Panc1 (cell line): ENCODE results near the gene PHLPP1. TPM values are rescaled to one million over a fixed set of nuclear protein-coding genes. Genes with fewer than 3 reads are reported as not detected.

ENCODE experiments used
- ATAC-seq: fragments of 200-7000 bp; cut with Tn5 transposase; 2 replicates; pipeline ENCODE4 v1.9.1; 2020; ENCODE audit warnings: mild to moderate bottlenecking, moderate library complexity
- BruUV-seq: library from RNA; stranded (reverse); fragments of 400-500 nt; replicated peaks from 2 replicates; lab custom pipeline; 2021; lab: Mats Ljungman, UMichigan
- CTCF ChIA-PET: fragments of 300-600 bp; sonication (Branson Sonifier 250); formaldehyde crosslinking; loops from one replicate; lab custom pipeline; 2022; ENCODE audit warnings: antibody characterized with exemption; lab: Charles Lee
- POLR2A ChIA-PET: fragments of 300-600 bp; sonication (Branson Sonifier 250); formaldehyde crosslinking; loops from one replicate; lab custom pipeline; 2022; ENCODE audit warnings: antibody characterized with exemption; lab: Charles Lee
- DNase-seq: peaks from one replicate; pipeline ENCODE4 v3.0.0-alpha.2; 2010; ENCODE audit warnings: low read depth, low spot score
- H3K27ac ChIP-seq: 2 replicates; pipeline ENCODE4 v1.5.1; 2011; ENCODE audit warnings: mild to moderate bottlenecking, low read length, inconsistent platforms
- H3K27me3 ChIP-seq: fragments of 200-500 bp; sonication (Bioruptor generic); 2 replicates; pipeline ENCODE4 v1.6.0; 2014; ENCODE audit warnings: low read length, inconsistent platforms; ENCODE audit not compliant: control insufficient read depth, insufficient read depth
- H3K36me3 ChIP-seq: fragments of 200-500 bp; sonication (Bioruptor generic); 2 replicates; pipeline ENCODE4 v1.5.1; 2014; ENCODE audit warnings: inconsistent platforms, mild to moderate bottlenecking, low read length, moderate library complexity; ENCODE audit not compliant: control insufficient read depth, insufficient read depth
- H3K4me1 ChIP-seq: 2 replicates; pipeline ENCODE4 v1.5.1; 2011; ENCODE audit warnings: inconsistent platforms, mild to moderate bottlenecking, low read length, moderate library complexity; ENCODE audit not compliant: control insufficient read depth, insufficient read depth
- H3K4me3 ChIP-seq, 2 experiments: 2 replicates each; pipeline ENCODE4 v1.5.1; 2011 to 2012; ENCODE audit warnings: low read depth in 2 of 2, low read length in 2 of 2, mild to moderate bottlenecking in 2 of 2, inconsistent platforms in 1 of 2, moderate library complexity in 1 of 2
- H3K9me3 ChIP-seq: fragments of 200-500 bp; sonication (Bioruptor generic); 2 replicates; pipeline ENCODE4 v1.5.1; 2014; ENCODE audit warnings: low read depth, mild to moderate bottlenecking, inconsistent platforms, low read length, moderate library complexity; ENCODE audit not compliant: control insufficient read depth, insufficient read depth
- CTCF ChIP-seq: fragments of 450-650 bp; IDR thresholded peaks from 2 replicates; pipeline ENCODE4 v1.5.1; 2017; ENCODE audit warnings: mild to moderate bottlenecking
- POLR2AphosphoS5 ChIP-seq: IDR thresholded peaks from 2 replicates; pipeline ENCODE4 v1.6.1; 2012; ENCODE audit warnings: mild to moderate bottlenecking, low read depth, low read length, moderate library complexity
- REST ChIP-seq, 2 experiments: IDR thresholded peaks; 2 replicates each; pipeline ENCODE4 v1.6.1; 2011 to 2012; ENCODE audit warnings: low read depth in 2 of 2, control low read depth in 1 of 2, low read length in 1 of 2, mild to moderate bottlenecking in 1 of 2, moderate library complexity in 1 of 2; ENCODE audit not compliant: insufficient read depth in 1 of 2
- SIN3A ChIP-seq: IDR thresholded peaks from 2 replicates; pipeline ENCODE4 v1.6.1; 2012; ENCODE audit warnings: low read depth, mild to moderate bottlenecking, low read length, moderate library complexity, borderline replicate concordance; ENCODE audit not compliant: insufficient read depth
- TCF7L2 ChIP-seq: IDR thresholded peaks from 2 replicates; pipeline ENCODE4 v1.6.1; 2011; ENCODE audit warnings: mild to moderate bottlenecking, low read depth, low read length, inconsistent platforms
- in situ Hi-C: cut with HindIII; loops from 2 replicates; pipeline ENCODE4 v1.10.0; 2016; ENCODE audit warnings: low sequenced_read_pairs, low pct_unique_long_range_greater_than_20kb
- intact Hi-C: fragments of 100-400 bp; cut with micrococcal nuclease; formaldehyde crosslinking; loops from one replicate; pipeline ENCODE4 v1.10.0; 2022; ENCODE audit not compliant: unreplicated experiment
- total RNA-seq: library from RNA; stranded (reverse); gene quantifications from one replicate; pipeline ENCODE4 v1.2.1, GENCODE V29; 2021; ENCODE audit not compliant: unreplicated experiment

Gene PHLPP1
- total RNA-seq, 1 experiment from 2014 or later, result 6.3 TPM

- no peaks in the 10 kb centered on the region for H3K9me3 ChIP-seq
- ATAC-seq (no peak), DNase-seq (no peak)
- CTCF ChIA-PET, result no interaction called here
- in situ Hi-C loops, result no loop called here
- no peak overlapping the region for H3K27ac ChIP-seq
- peaks cover 3% of the 10 kb centered on the region; the same call in 1 of the 2 replicates for H3K4me1 ChIP-seq
- intact Hi-C loops, result no loop called here
- H3K4me3 ChIP-seq, result no peak overlapping the region
- POLR2A ChIA-PET, result no interaction called here
- no peaks in the 10 kb centered on the region for H3K36me3 ChIP-seq
- no peaks in the 10 kb centered on the region for H3K27me3 ChIP-seq
- no TSS peak for BruUV-seq
- no peak for TF ChIP-seq REST (IDR thresholded peaks at IDR 0.05; ENCODE audit: insufficient read depth in 1 of 2, low read depth in 2 of 2, low read length in 1 of 2)
- no peak for TF ChIP-seq CTCF
- TF ChIP-seq TCF7L2, result no peak
- TF ChIP-seq SIN3A, result no peak
- TF ChIP-seq POLR2AphosphoS5, result no peak
Measured at GRCh38 chr18:62881509-62882016, 166.2 kb downstream of the PHLPP1 start.

- Histone ChIP-seq H3K4me3 (no peak overlapping the region), H3K36me3 (no peaks in the 10 kb centered on the region), H3K27ac (no peak overlapping the region), H3K9me3 (no peaks in the 10 kb centered on the region), H3K4me1 (peaks cover 3% of the 10 kb centered on the region; the same call in 1 of the 2 replicates), H3K27me3 (no peaks in the 10 kb centered on the region)
- CTCF ChIA-PET, result no interaction called here
- in situ Hi-C loops, result no loop called here
- peak; percentile 73 for TF ChIP-seq TCF7L2
- TF ChIP-seq SIN3A, result no peak
- ATAC-seq, result peak; percentile 42; the same call in 1 of the 2 replicates
- no peak for DNase-seq
- no TSS peak for BruUV-seq
- POLR2A ChIA-PET, result no interaction called here
- intact Hi-C loops, result no loop called here
Measured at GRCh38 chr18:62883937-62884735, 168.8 kb downstream of the PHLPP1 start.

GRCh38 chr18:62885804-62886203, 170.5 kb downstream of the PHLPP1 start:
- in situ Hi-C loops (no loop called here), intact Hi-C loops (no loop called here)
- DNase-seq (no peak), ATAC-seq (no peak)
- Histone ChIP-seq H3K4me3 (no peak overlapping the region), H3K36me3 (no peaks in the 10 kb centered on the region), H3K27ac (no peak overlapping the region), H3K27me3 (no peaks in the 10 kb centered on the region), H3K4me1 (peaks cover 3% of the 10 kb centered on the region; the same call in 1 of the 2 replicates), H3K9me3 (no peaks in the 10 kb centered on the region)
- POLR2A ChIA-PET, result no interaction called here
- TF ChIP-seq SIN3A, result no peak
- CTCF ChIA-PET, result no interaction called here
- BruUV-seq, result no TSS peak
